HepG2 (cell line): Measurements from ENCODE around the gene SEPHS2. TPM values are rescaled to one million over a fixed set of nuclear protein-coding genes. Genes with fewer than 3 reads are reported as not detected.

ENCODE experiments used
- ATAC-seq: fragments of 200-7000 bp; cut with Tn5 transposase; 3 replicates; pipeline ENCODE4 v1.9.1; 2020; ENCODE audit warnings: mild to moderate bottlenecking, moderate library complexity
- BruUV-seq: library from RNA; stranded (reverse); fragments of 400-500 nt; replicated peaks from 2 replicates; lab custom pipeline; 2021; lab: Mats Ljungman, UMichigan
- CTCF ChIA-PET: fragments of 300-600 bp; formaldehyde crosslinking; extraction: SDS; loops from one replicate; lab custom pipeline; 2021; ENCODE audit warnings: low total read pairs, inconsistent platforms, low intra/inter-chr PET ratio; lab: Yijun Ruan, JAX
- POLR2A ChIA-PET: fragments of 350-600 bp; sonication (Branson Sonifier 250); formaldehyde crosslinking; loops from one replicate; lab custom pipeline; 2020; ENCODE audit warnings: antibody characterized with exemption, inconsistent platforms; lab: Yijun Ruan, JAX
- DNase-seq: peaks from one replicate; pipeline ENCODE4 v3.0.0-alpha.2; 2015; ENCODE audit warnings: low spot score
- FAIRE-seq: peaks from 3 replicates; lab custom pipeline; 2011; peaks lifted over from hg19 to GRCh38; lab: Jason Lieb, UNC
- H2AFZ ChIP-seq: one replicate; pipeline ENCODE4 v1.6.1; 2011; ENCODE audit warnings: low read length, inconsistent platforms
- H3K27ac ChIP-seq: fragments of 300-600 bp; 3 replicates; pipeline ENCODE4 v1.8.0; 2011; ENCODE audit warnings: mixed run types, mild to moderate bottlenecking, mixed read lengths, low read length, inconsistent platforms; ENCODE audit not compliant: insufficient read depth; ENCODE audit errors: extremely low read length
- H3K27me3 ChIP-seq, 2 experiments: fragments of 200-600 bp in 1 of 2; 2 replicates in 1 of 2; 3 replicates in 1 of 2; pipeline versions ENCODE4 v1.6.0 to v1.8.0; 2011; ENCODE audit warnings: low read length in 2 of 2, mild to moderate bottlenecking in 2 of 2, moderate library complexity in 2 of 2, inconsistent platforms in 1 of 2; ENCODE audit not compliant: insufficient read depth in 2 of 2, control insufficient read depth in 1 of 2
- H3K36me3 ChIP-seq, 2 experiments: fragments of 200-600 bp in 1 of 2; replicated peaks in 1 of 2; 2 replicates in 1 of 2; 3 replicates in 1 of 2; pipeline versions ENCODE4 v1.5.1 to v1.8.0; 2011; ENCODE audit warnings: low read length in 2 of 2, inconsistent platforms in 1 of 2; ENCODE audit not compliant: insufficient read depth in 2 of 2, control insufficient read depth in 1 of 2
- H3K4me1 ChIP-seq: 2 replicates; pipeline ENCODE4 v1.5.1; 2012; ENCODE audit warnings: low read length, inconsistent platforms; ENCODE audit not compliant: insufficient read depth
- H3K4me2 ChIP-seq: 2 replicates; pipeline ENCODE4 v1.6.0; 2011; ENCODE audit warnings: low read depth, low read length, inconsistent platforms
- H3K4me3 ChIP-seq, 3 experiments: fragments of 200-600 bp in 1 of 3; sonication (generic), shearing (Covaris generic) in 1 of 3; replicated peaks in 1 of 3; 2 replicates each; pipeline ENCODE4 v1.5.1; 2011 to 2016; ENCODE audit warnings: low read length in 3 of 3, inconsistent platforms in 2 of 3, low read depth in 2 of 3, mild to moderate bottlenecking in 2 of 3, control low read depth in 1 of 3, mixed read lengths in 1 of 3; ENCODE audit not compliant: insufficient read depth in 1 of 3
- H3K79me2 ChIP-seq: one replicate; pipeline ENCODE4 v1.6.1; 2011; ENCODE audit warnings: low read length, inconsistent platforms; ENCODE audit not compliant: insufficient read depth
- H3K9ac ChIP-seq: 2 replicates; pipeline ENCODE4 v1.6.0; 2011; ENCODE audit warnings: mild to moderate bottlenecking, low read depth, low read length, inconsistent platforms; ENCODE audit not compliant: insufficient read depth
- H3K9me3 ChIP-seq: 2 replicates; pipeline ENCODE4 v1.5.1; 2012; ENCODE audit warnings: mild to moderate bottlenecking, low read length
- H4K20me1 ChIP-seq: 2 replicates; pipeline ENCODE4 v1.6.0; 2011; ENCODE audit warnings: inconsistent platforms, mild to moderate bottlenecking, low read length, moderate library complexity; ENCODE audit not compliant: insufficient read depth
- ATF7 ChIP-seq, 2 experiments: fragments of 450-650 bp in 1 of 2; sonication (generic) in 1 of 2; formaldehyde crosslinking in 1 of 2; IDR thresholded peaks; 2 replicates each; pipeline versions ENCODE4 v1.4.0 to v1.6.1; 2016 to 2020; ENCODE audit warnings: antibody characterized with exemption in 1 of 2, mild to moderate bottlenecking in 1 of 2, missing genetic modification reagents in 1 of 2
- ISX ChIP-seq: sonication (generic); formaldehyde crosslinking; conservative IDR thresholded peaks from 2 replicates; pipeline ENCODE4 v1.5.0; 2020; ENCODE audit warnings: missing genetic modification reagents
- KDM5B ChIP-seq: sonication (generic); formaldehyde crosslinking; IDR thresholded peaks from 2 replicates; pipeline ENCODE4 v1.4.0; 2020; ENCODE audit warnings: missing genetic modification reagents, mild to moderate bottlenecking, borderline replicate concordance
- MTF2 ChIP-seq: sonication (generic); formaldehyde crosslinking; IDR thresholded peaks from 2 replicates; pipeline ENCODE4 v1.5.0; 2020; ENCODE audit warnings: missing genetic modification reagents, borderline replicate concordance
- NPAS2 ChIP-seq: sonication (generic); formaldehyde crosslinking; IDR thresholded peaks from 2 replicates; pipeline ENCODE4 v1.8.0; 2022; ENCODE audit warnings: mild to moderate bottlenecking, missing genetic modification reagents, borderline replicate concordance
- PHB2 ChIP-seq: fragments of 450-650 bp; IDR thresholded peaks from 2 replicates; pipeline ENCODE4 v1.6.1; 2018; ENCODE audit not compliant: partially characterized antibody
- SETDB1 ChIP-seq: sonication (generic); formaldehyde crosslinking; IDR thresholded peaks from 2 replicates; pipeline ENCODE4 v1.5.1; 2020; ENCODE audit warnings: missing genetic modification reagents, mild to moderate bottlenecking, borderline replicate concordance
- SMARCE1 ChIP-seq: fragments of 450-650 bp; IDR thresholded peaks from 2 replicates; pipeline ENCODE4 v1.6.1; 2017; ENCODE audit warnings: borderline replicate concordance
- SMYD3 ChIP-seq: sonication (generic); formaldehyde crosslinking; IDR thresholded peaks from 2 replicates; pipeline ENCODE4 v1.8.1; 2023; ENCODE audit warnings: mild to moderate bottlenecking, missing genetic modification reagents
- ZFP1 ChIP-seq: IDR thresholded peaks from 2 replicates; pipeline ENCODE4 v1.6.1; 2016
- ZKSCAN1 ChIP-seq: fragments of 150-350 bp; IDR thresholded peaks from 2 replicates; pipeline ENCODE4 v1.6.1; 2014; ENCODE audit warnings: low read length
- ZNF17 ChIP-seq: sonication (generic); formaldehyde crosslinking; IDR thresholded peaks from 2 replicates; pipeline ENCODE4 v1.5.0; 2020; ENCODE audit warnings: mild to moderate bottlenecking, missing genetic modification reagents
- ZNF264 ChIP-seq: sonication (generic); formaldehyde crosslinking; IDR thresholded peaks from 2 replicates; pipeline ENCODE4 v1.4.0; 2020; ENCODE audit warnings: missing genetic modification reagents
- ZNF563 ChIP-seq: sonication (generic); formaldehyde crosslinking; IDR thresholded peaks from 2 replicates; pipeline ENCODE4 v1.8.0; 2022; ENCODE audit warnings: mild to moderate bottlenecking, moderate library complexity, missing genetic modification reagents
- ZNF674 ChIP-seq: sonication (generic); formaldehyde crosslinking; IDR thresholded peaks from 2 replicates; pipeline ENCODE4 v1.5.0; 2020; ENCODE audit warnings: low read depth, mild to moderate bottlenecking, missing genetic modification reagents
- ZNF784 ChIP-seq: sonication (generic); formaldehyde crosslinking; IDR thresholded peaks from 2 replicates; pipeline ENCODE4 v1.5.1; 2020; ENCODE audit warnings: missing genetic modification reagents, mild to moderate bottlenecking, borderline replicate concordance
- ZNF792 ChIP-seq: IDR thresholded peaks from 2 replicates; pipeline ENCODE4 v1.6.1; 2016
- WGBS: methylation state at CpG from one replicate; pipeline ENCODE4 v1.1.6; 2017; ENCODE audit warnings: low lambda C conversion rate; 5-methylcytosine and 5-hydroxymethylcytosine counted together
- in situ Hi-C: cut with HindIII; loops from 2 replicates; pipeline ENCODE4 v1.10.0; 2017; ENCODE audit warnings: low pct_unique_long_range_greater_than_20kb; ENCODE audit not compliant: extremely low pct_ligation_motif_present
- intact Hi-C: fragments of 100-400 bp; cut with micrococcal nuclease; formaldehyde crosslinking; loops from one replicate; pipeline ENCODE4 v1.10.0; 2022; ENCODE audit not compliant: unreplicated experiment
- polyA plus RNA-seq, 8 experiments: library from polyadenylated mRNA; depleted of rRNA in 3 of 8; stranded (reverse) in 7 of 8; unstranded in 1 of 8; fragments of >200 nt; fragmentation: Illumina TruSeq in 4 of 8; extraction: Trizol in 4 of 8; gene quantifications; 2 replicates each; pipeline versions ENCODE4 v1.2.1 to v1.2.3, GENCODE V29; 2011 to 2016; ENCODE audit warnings: low read depth in 4 of 8, missing spikeins in 1 of 8, mixed read lengths in 1 of 8; ENCODE audit not compliant: insufficient read depth in 1 of 8
- total RNA-seq, 5 experiments: library from RNA; depleted of rRNA; stranded (reverse); fragments of >200 nt; fragmentation: Illumina TruSeq; extraction: Trizol; gene quantifications; 2 replicates each; pipeline ENCODE4 v1.2.3, GENCODE V29; 2016; ENCODE audit warnings: low read depth in 1 of 5

The SEPHS2 gene
- total and polyA plus RNA-seq, 2 of the 13 experiments (the other 11 are each of a cell fraction or from before 2014, with no cell fraction given), result 20.7 to 127 TPM

DNA sequence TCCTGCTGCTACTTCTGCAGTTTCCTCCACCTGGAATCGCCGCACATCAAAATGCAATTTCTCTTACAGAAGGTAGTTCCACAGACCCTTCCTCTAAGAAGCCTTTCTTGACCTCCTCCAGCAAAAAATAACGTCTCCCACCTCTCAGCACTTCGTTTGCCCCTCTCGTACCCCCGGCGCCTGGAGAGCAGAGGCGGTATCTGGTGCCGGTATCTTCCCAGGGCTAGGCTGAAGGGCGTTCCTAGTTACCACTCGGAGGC lies 16.3 kb downstream of the SEPHS2 start (continued):
- TF ChIP-seq ATF7 (IDR thresholded peaks at IDR 0.05), result no peak
- no peak for TF ChIP-seq ATF7 (CRISPR knock-in tag; IDR thresholded peaks at IDR 0.05)
- TF ChIP-seq ZNF563 (CRISPR knock-in tag), result peak; percentile 60; the same call in 1 of the 2 replicates
- no peak for TF ChIP-seq ZNF17 (CRISPR knock-in tag)
- no peak for TF ChIP-seq ZNF784 (CRISPR knock-in tag)
- no peak for TF ChIP-seq ZNF264 (CRISPR knock-in tag)
- no peak for TF ChIP-seq PHB2
- no peak for TF ChIP-seq SMYD3 (CRISPR knock-in tag)
- no peak for TF ChIP-seq ZNF674 (CRISPR knock-in tag)
- TF ChIP-seq SETDB1 (CRISPR knock-in tag), result no peak
- TF ChIP-seq ISX, result no peak
- TF ChIP-seq KDM5B, result no peak
- TF ChIP-seq MTF2 (CRISPR knock-in tag), result 0 out of 2 replicates have a peak, but pooled peaks have one; percentile 27

DNA sequence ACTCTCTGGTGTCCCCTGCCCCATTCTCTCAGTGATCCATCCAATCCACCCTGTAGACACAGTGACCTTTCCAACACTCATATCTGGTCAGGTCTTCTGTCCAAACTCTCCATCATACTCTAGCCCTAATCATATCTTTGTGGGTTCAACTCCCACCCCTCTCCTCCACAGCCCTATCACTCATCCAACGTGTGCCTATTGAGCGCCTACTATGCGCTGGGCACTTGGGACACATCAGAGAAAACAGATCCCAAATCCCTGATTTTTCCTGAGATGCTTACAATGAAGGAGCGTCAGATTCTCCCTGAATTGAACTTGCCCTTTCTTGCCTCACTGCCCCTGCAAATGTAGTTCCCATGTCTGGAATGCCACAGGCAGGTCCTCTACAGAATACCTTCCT lies 17.6 kb downstream of the SEPHS2 start:
- ATAC-seq, result no peak
- FAIRE-seq, result no peak
- Histone ChIP-seq H3K79me2 (peaks cover 26% of the 10 kb centered on the region), H4K20me1 (no peaks in the 10 kb centered on the region), H3K27ac (no peak overlapping the region), H3K27me3 (no peaks in the 10 kb centered on the region), H2AFZ (no peak overlapping the region), H3K9me3 (no peaks in the 10 kb centered on the region), H3K9ac (peak overlapping the region; percentile 12; the same call in 1 of the 2 replicates), H3K4me2 (0 out of 2 replicates have a peak overlapping the region, but pooled peaks have one; percentile 10), H3K4me3 (no peak overlapping the region), H3K36me3 (peaks cover 24 to 35% of the 10 kb centered on the region in 2 experiments)
- ChIA-PET POLR2A (no interaction called here), CTCF (no interaction called here)
- 98% methylated on average over 4 of the region's 4 CpGs for WGBS
- BruUV-seq, result no TSS peak
- in situ Hi-C loops, result no loop called here
- DNase-seq, result no peak
- intact Hi-C loops, result no loop called here
- no peak for TF ChIP-seq ZFP1
- TF ChIP-seq ZKSCAN1, result peak; percentile 60; the same call in 1 of the 2 replicates
- no peak for TF ChIP-seq SMARCE1
- no peak for TF ChIP-seq ZNF792
- no peak for TF ChIP-seq NPAS2
- TF ChIP-seq, all 625 proteins: peak for 1
- peaks cover 42% of the 10 kb centered on the region for H3K4me1 ChIP-seq
